HL-60 (cell line): ENCODE results near the gene GPER1.
A peak's percentile ranks its signal among the peaks of the same experiment; 100 is the strongest.

Experiments
- DNase-seq, 2 experiments: peaks; one replicate each; pipeline ENCODE4 v3.0.0-alpha.2; 2010 to 2020; ENCODE audit warnings: low read depth in 1 of 2, low spot score in 1 of 2
- H3K27ac ChIP-seq: fragments of 250-450 bp; sonication (Bioruptor Pico); replicated peaks from 2 replicates; pipeline ENCODE4 v1.5.1; 2020; ENCODE audit warnings: mild to moderate bottlenecking, moderate library complexity
- H3K27me3 ChIP-seq: fragments of 250-450 bp; sonication (Bioruptor Pico); 2 replicates; pipeline ENCODE4 v1.5.1; 2021; ENCODE audit warnings: mild to moderate bottlenecking, moderate library complexity; ENCODE audit not compliant: insufficient read depth, poor library complexity, severe bottlenecking
- H3K4me3 ChIP-seq: replicated peaks from 2 replicates; pipeline ENCODE4 v1.5.1; 2011; ENCODE audit warnings: mild to moderate bottlenecking, control low read depth, low read length; ENCODE audit not compliant: insufficient read depth
- GABPA ChIP-seq: IDR thresholded peaks from 2 replicates; pipeline ENCODE4 v1.6.1; 2012; ENCODE audit warnings: low read depth
- POLR2AphosphoS5 ChIP-seq: IDR thresholded peaks from 2 replicates; pipeline ENCODE4 v1.6.1; 2012; ENCODE audit warnings: low read depth
- SPI1 ChIP-seq: IDR thresholded peaks from 2 replicates; pipeline ENCODE4 v1.6.1; 2012; ENCODE audit warnings: low read depth, mild to moderate bottlenecking, borderline replicate concordance
- TF ChIP-seq, protein P1 (sequence below): IDR thresholded peaks from 2 replicates; pipeline ENCODE4 v1.6.1; 2012; ENCODE audit warnings: low read depth; ENCODE audit not compliant: insufficient replicate concordance
- TF ChIP-seq, protein P2 (sequence below): IDR thresholded peaks from one replicate; pipeline ENCODE4 v1.5.1; 2011; ENCODE audit warnings: low read length, control low read depth, inconsistent platforms; ENCODE audit not compliant: insufficient read depth

The GPER1 gene

GRCh38 chr7:1049006-1049741, 38.7 kb upstream of the GPER1 start:
- Histone ChIP-seq H3K4me3 (no peak overlapping the region), H3K27me3 (no peaks in the 10 kb centered on the region), H3K27ac (peak overlapping the region; percentile 57)
- peak in 1 of 2 experiments; percentile 72 for DNase-seq
- TF ChIP-seq GABPA, result no peak
- TF ChIP-seq POLR2AphosphoS5, result peak; percentile 84
- TF ChIP-seq SPI1, result peak; percentile 78
- TF ChIP-seq, protein P1, sequence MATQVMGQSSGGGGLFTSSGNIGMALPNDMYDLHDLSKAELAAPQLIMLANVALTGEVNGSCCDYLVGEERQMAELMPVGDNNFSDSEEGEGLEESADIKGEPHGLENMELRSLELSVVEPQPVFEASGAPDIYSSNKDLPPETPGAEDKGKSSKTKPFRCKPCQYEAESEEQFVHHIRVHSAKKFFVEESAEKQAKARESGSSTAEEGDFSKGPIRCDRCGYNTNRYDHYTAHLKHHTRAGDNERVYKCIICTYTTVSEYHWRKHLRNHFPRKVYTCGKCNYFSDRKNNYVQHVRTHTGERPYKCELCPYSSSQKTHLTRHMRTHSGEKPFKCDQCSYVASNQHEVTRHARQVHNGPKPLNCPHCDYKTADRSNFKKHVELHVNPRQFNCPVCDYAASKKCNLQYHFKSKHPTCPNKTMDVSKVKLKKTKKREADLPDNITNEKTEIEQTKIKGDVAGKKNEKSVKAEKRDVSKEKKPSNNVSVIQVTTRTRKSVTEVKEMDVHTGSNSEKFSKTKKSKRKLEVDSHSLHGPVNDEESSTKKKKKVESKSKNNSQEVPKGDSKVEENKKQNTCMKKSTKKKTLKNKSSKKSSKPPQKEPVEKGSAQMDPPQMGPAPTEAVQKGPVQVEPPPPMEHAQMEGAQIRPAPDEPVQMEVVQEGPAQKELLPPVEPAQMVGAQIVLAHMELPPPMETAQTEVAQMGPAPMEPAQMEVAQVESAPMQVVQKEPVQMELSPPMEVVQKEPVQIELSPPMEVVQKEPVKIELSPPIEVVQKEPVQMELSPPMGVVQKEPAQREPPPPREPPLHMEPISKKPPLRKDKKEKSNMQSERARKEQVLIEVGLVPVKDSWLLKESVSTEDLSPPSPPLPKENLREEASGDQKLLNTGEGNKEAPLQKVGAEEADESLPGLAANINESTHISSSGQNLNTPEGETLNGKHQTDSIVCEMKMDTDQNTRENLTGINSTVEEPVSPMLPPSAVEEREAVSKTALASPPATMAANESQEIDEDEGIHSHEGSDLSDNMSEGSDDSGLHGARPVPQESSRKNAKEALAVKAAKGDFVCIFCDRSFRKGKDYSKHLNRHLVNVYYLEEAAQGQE, result no peak

DNA sequence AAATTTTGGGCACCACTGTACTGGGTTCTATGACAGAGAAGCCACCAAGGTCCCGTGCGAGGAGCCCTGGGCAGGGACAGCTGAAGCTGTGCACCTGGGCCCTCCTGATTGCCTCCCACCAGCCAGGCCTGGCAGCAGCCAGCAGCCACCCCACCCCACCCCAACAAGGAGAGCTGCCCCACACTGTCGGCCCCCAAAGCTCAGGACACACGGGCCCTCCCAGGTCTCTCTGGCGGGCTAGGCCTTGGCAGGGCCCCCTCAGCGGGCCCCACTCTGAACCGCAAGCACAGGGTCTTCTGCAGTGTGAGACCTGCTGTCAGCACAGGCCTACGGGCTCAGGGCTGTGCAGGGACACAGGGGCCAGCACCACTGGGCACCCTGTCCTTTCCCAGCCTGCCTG, 38.1 kb upstream of the GPER1 start:
- no peak overlapping the region for H3K4me3 ChIP-seq
- TF ChIP-seq POLR2AphosphoS5 (no peak), SPI1 (no peak), GABPA (no peak)
- TF ChIP-seq, protein P2, sequence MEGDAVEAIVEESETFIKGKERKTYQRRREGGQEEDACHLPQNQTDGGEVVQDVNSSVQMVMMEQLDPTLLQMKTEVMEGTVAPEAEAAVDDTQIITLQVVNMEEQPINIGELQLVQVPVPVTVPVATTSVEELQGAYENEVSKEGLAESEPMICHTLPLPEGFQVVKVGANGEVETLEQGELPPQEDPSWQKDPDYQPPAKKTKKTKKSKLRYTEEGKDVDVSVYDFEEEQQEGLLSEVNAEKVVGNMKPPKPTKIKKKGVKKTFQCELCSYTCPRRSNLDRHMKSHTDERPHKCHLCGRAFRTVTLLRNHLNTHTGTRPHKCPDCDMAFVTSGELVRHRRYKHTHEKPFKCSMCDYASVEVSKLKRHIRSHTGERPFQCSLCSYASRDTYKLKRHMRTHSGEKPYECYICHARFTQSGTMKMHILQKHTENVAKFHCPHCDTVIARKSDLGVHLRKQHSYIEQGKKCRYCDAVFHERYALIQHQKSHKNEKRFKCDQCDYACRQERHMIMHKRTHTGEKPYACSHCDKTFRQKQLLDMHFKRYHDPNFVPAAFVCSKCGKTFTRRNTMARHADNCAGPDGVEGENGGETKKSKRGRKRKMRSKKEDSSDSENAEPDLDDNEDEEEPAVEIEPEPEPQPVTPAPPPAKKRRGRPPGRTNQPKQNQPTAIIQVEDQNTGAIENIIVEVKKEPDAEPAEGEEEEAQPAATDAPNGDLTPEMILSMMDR, result no peak
- TF ChIP-seq, protein P1, result no peak
- H3K27me3 ChIP-seq, result no peaks in the 10 kb centered on the region
- DNase-seq, result no peak
- peak overlapping the region; percentile 57 for H3K27ac ChIP-seq

DNA sequence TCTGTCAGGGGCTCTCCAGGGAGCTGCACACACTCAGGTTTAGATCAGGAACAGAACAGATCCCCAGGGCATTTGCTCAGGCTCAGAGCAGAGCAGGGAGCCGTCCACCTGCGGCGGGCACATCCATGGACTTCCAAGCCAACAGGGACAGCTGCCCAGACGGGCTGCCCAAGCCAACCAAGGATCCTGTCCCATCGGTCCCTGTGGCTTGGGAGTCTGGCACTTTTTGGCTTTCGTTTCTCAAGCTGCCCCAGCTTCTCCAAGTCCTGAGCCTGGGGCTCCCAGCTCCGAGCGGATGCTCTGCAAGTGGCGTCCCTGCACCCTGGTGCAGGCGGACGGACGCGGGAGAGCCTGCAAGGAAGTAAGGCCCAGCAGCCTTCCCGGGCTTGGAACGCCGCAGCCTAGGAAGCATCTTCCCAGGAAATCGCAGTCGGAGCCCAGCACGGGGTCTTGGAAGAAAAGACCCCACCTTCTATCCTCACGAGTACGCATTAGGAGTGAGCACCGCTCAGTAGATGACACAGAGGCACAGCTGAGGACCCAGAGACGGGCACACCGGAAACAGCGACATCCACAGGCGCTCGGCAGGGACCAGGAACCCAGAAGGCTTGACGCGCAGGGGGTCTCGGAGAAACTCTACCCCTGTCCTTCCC, 37.5 kb upstream of the GPER1 start:
- no peaks in the 10 kb centered on the region for H3K27me3 ChIP-seq
- no peak for DNase-seq
- TF ChIP-seq POLR2AphosphoS5 (no peak), GABPA (no peak), SPI1 (no peak)
- TF ChIP-seq, protein P2, result no peak
- TF ChIP-seq, protein P1, result no peak
- H3K4me3 ChIP-seq, result no peak overlapping the region
- peak overlapping the region; percentile 57 for H3K27ac ChIP-seq
